ENCODE measurements around the gene ENTPD3. TPM values are rescaled to one million over a fixed set of nuclear protein-coding genes. Genes with fewer than 3 reads are reported as not detected.

ENTPD3 gene, protein sequence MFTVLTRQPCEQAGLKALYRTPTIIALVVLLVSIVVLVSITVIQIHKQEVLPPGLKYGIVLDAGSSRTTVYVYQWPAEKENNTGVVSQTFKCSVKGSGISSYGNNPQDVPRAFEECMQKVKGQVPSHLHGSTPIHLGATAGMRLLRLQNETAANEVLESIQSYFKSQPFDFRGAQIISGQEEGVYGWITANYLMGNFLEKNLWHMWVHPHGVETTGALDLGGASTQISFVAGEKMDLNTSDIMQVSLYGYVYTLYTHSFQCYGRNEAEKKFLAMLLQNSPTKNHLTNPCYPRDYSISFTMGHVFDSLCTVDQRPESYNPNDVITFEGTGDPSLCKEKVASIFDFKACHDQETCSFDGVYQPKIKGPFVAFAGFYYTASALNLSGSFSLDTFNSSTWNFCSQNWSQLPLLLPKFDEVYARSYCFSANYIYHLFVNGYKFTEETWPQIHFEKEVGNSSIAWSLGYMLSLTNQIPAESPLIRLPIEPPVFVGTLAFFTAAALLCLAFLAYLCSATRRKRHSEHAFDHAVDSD
- 0.01 TPM for polyA plus RNA-seq (2013)

DNA sequence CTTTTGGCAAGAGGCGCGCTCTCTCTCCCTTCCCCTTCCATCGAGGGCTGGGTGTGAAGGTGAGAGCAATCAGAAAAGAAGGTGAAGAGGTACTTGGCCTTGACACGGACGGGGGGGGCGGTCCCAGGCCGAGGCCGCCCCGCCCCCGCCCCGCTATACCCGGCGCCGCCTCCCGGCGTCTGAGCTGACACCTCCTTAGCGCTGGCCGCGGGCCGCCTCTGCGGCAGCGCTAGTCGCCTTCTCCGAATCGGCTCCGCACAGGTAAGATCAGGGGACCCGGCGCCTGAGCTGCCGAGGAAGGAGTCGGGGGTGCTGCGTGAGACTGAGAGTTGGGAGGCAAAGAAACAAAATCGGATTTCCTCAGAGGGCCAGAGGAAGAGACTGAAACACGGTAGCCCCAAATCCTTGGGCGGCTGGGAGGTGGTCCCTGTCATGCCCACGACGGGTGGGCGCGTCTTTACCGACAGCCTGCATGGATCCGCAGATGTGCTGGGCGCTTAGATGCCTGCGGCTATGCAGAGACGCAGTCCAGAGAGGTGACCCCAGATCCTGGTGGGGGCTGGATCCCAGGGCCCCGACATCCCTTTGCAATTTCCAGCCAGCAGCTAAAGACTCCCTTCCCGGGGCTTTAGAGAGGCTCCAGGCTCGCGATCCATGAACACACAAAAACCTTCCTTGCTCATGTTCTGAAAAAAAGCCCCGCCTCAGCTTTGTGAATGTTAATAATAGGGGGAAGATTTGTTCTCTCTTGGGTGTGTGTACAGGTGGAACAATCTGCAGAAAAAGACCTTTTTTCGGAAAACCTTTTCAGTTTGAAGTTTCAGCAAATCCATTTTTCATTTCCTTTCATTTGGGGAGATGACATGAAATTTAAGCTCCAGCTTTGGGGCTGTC is at the start of gene ENTPD3:
Gene ENTPD3 (plus strand): TSS at position 184 of the 894 bp plus-strand sequence. CDS start 874 bp downstream, outside the sequence.
- ChIA-PET CTCF (no interaction called here), POLR2A (no interaction called here)
- H3K36me3 ChIP-seq (ENCODE audit: control insufficient read depth in 4 of 4, insufficient read depth in 4 of 4, low read length in 3 of 4), result no peaks in the 10 kb centered on the region
- peaks cover 0 to 3% (median 0%) of the 10 kb centered on the region in 5 experiments for H3K9me3 ChIP-seq (ENCODE audit: control extremely low read depth in 1 of 5, control insufficient read depth in 4 of 5, insufficient read depth in 2 of 5, low read depth in 1 of 5, low read length in 4 of 5)
- DNase-seq, result peak; percentile 15 to 47 (median 34)
- 4% methylated on average over 41 of the region's 49 CpGs for WGBS (ENCODE audit: insufficient coverage)
- peaks cover 2 to 33% (median 14%) of the 10 kb centered on the region in 5 experiments for H3K27me3 ChIP-seq (replicated peaks in 2 of 5; ENCODE audit: control insufficient read depth in 4 of 5, insufficient read depth in 5 of 5, low read length in 4 of 5)
- no peak within 1 kb of the TSS for H3K27ac ChIP-seq (ENCODE audit: insufficient read depth in 1 of 2, low read depth in 1 of 2, low read length in 2 of 2, poor library complexity in 1 of 2, severe bottlenecking in 2 of 2)
- peaks cover 0 to 9% (median 6%) of the 10 kb centered on the region in 4 experiments for H3K4me1 ChIP-seq (ENCODE audit: control extremely low read depth in 1 of 4, control insufficient read depth in 4 of 4, insufficient read depth in 4 of 4, low read length in 3 of 4)
- H3K4me3 ChIP-seq (ENCODE audit: control insufficient read depth in 1 of 7, extremely low read depth in 1 of 7, insufficient read depth in 4 of 7, low read depth in 2 of 7, low read length in 6 of 7), result peak within 1 kb of the TSS in 6 of 7 experiments; percentile 30 to 75 (median 54)

DNA sequence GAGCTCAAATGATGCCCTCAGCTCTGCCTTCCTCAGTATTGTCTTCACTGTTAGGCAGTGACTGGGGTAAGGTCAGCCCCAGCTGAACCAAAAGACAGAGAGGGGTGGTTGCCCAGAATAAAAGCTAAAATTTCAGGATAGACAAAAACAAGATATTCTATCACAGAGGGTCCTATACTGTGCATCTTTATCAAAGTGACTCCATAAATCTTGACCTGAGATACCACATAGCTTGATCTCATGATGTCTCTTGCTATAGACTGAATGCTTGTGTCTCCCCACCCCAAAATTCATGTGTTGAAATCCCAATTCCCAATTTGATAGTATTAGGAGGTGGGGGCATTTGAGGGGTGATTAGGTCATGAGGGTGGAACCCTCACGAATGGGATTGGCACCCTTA is 47.1 kb upstream of the ENTPD3 start:
- Histone ChIP-seq H3K4me1 (ENCODE audit: control extremely low read depth in 1 of 4, control insufficient read depth in 4 of 4, insufficient read depth in 4 of 4, low read length in 3 of 4) (no peaks in the 10 kb centered on the region), H3K27ac (ENCODE audit: insufficient read depth in 1 of 2, low read depth in 1 of 2, low read length in 2 of 2, poor library complexity in 1 of 2, severe bottlenecking in 2 of 2) (no peak overlapping the region), H3K36me3 (ENCODE audit: control insufficient read depth in 4 of 4, insufficient read depth in 4 of 4, low read length in 3 of 4) (no peaks in the 10 kb centered on the region), H3K4me3 (ENCODE audit: control insufficient read depth in 1 of 7, extremely low read depth in 1 of 7, insufficient read depth in 4 of 7, low read depth in 2 of 7, low read length in 6 of 7) (no peak overlapping the region), H3K27me3 (replicated peaks in 2 of 5; ENCODE audit: control insufficient read depth in 4 of 5, insufficient read depth in 5 of 5, low read length in 4 of 5) (no peaks in the 10 kb centered on the region), H3K9me3 (ENCODE audit: control extremely low read depth in 1 of 5, control insufficient read depth in 4 of 5, insufficient read depth in 2 of 5, low read depth in 1 of 5, low read length in 4 of 5) (no peaks in the 10 kb centered on the region)
- ChIA-PET CTCF (interaction anchor here (1.3 kb wide), 1 partner anchor 11 kb away, joined by 6 read pairs; no protein-coding TSS in a partner anchor), POLR2A (no interaction called here)
- WGBS (ENCODE audit: insufficient coverage), result 100% methylated on average over 1 of the region's 1 CpG
- DNase-seq, result no peak

DNA sequence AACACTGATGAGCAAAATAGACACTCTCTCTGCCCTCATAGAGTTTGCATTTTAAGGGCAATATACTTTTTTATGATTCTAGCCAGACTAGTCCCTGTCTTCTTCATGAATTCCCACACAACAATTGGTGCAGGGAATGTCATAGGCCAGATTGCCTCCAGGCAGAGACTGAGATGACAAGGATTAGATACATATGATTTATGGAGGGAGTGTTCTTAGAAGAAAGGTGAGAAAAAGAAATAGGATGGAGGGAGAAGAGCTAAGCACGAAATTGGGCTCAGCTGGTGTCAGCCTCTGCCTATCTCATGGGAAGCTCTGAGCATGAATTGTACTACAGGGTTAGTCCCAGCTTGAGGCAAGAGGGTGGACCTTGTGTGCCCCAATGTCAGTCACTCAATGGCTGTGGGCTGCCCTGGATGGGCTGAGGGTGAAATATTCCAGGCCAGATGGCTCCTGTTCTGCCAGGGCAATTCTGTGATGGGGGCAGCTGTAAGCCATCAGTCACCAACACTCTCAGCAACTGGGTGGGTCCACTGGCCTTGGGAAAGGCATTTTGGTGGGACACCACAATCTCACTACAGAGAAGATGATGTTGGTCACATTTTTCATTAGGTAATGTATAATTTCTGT is 46.3 kb upstream of the ENTPD3 start:
- ChIA-PET POLR2A (no interaction called here), CTCF (interaction anchor here (1.2 to 1.3 kb wide), 3 partner anchors 12 to 14 kb away, joined by 3 to 6 read pairs (median 4); no protein-coding TSS in a partner anchor)
- no peaks in the 10 kb centered on the region for H3K4me1 ChIP-seq (ENCODE audit: control extremely low read depth in 1 of 4, control insufficient read depth in 4 of 4, insufficient read depth in 4 of 4, low read length in 3 of 4)
- H3K9me3 ChIP-seq (ENCODE audit: control extremely low read depth in 1 of 5, control insufficient read depth in 4 of 5, insufficient read depth in 2 of 5, low read depth in 1 of 5, low read length in 4 of 5), result no peaks in the 10 kb centered on the region
- no peak overlapping the region for H3K27ac ChIP-seq (ENCODE audit: insufficient read depth in 1 of 2, low read depth in 1 of 2, low read length in 2 of 2, poor library complexity in 1 of 2, severe bottlenecking in 2 of 2)
- 91% methylated on average over 1 of the region's 1 CpG for WGBS (ENCODE audit: insufficient coverage)
- H3K36me3 ChIP-seq (ENCODE audit: control insufficient read depth in 4 of 4, insufficient read depth in 4 of 4, low read length in 3 of 4), result no peaks in the 10 kb centered on the region
- H3K4me3 ChIP-seq (ENCODE audit: control insufficient read depth in 1 of 7, extremely low read depth in 1 of 7, insufficient read depth in 4 of 7, low read depth in 2 of 7, low read length in 6 of 7), result no peak overlapping the region
- no peak for DNase-seq
- no peaks in the 10 kb centered on the region for H3K27me3 ChIP-seq (replicated peaks in 2 of 5; ENCODE audit: control insufficient read depth in 4 of 5, insufficient read depth in 5 of 5, low read length in 4 of 5)

DNA sequence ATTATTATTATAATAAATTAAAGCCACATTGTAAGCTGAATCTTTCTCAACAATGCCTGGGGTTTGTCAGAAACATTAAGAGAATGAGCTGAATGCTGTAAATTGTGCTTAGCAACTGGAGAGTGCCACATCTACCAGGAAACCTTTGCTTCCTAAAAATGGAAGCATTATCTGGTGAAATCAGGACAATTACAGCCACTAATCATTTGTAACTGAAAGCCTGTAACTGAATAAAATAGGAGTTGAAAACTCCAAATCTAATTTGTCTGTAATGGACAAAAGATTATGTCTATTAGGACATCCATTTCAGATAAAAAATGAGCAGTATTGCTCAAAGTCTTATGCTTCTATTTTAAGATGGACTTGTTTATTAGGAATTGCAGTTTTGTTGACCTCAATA is 45.3 kb upstream of the ENTPD3 start:
- H3K9me3 ChIP-seq (ENCODE audit: control extremely low read depth in 1 of 5, control insufficient read depth in 4 of 5, insufficient read depth in 2 of 5, low read depth in 1 of 5, low read length in 4 of 5), result no peaks in the 10 kb centered on the region
- no peak overlapping the region for H3K27ac ChIP-seq (ENCODE audit: insufficient read depth in 1 of 2, low read depth in 1 of 2, low read length in 2 of 2, poor library complexity in 1 of 2, severe bottlenecking in 2 of 2)
- CTCF ChIA-PET, result interaction anchor here (1.2 kb wide), 1 partner anchor 13 kb away, joined by 3 read pairs; no protein-coding TSS in a partner anchor
- H3K36me3 ChIP-seq (ENCODE audit: control insufficient read depth in 4 of 4, insufficient read depth in 4 of 4, low read length in 3 of 4), result no peaks in the 10 kb centered on the region
- POLR2A ChIA-PET, result no interaction called here
- H3K27me3 ChIP-seq (replicated peaks in 2 of 5; ENCODE audit: control insufficient read depth in 4 of 5, insufficient read depth in 5 of 5, low read length in 4 of 5), result no peaks in the 10 kb centered on the region
- no peak overlapping the region for H3K4me3 ChIP-seq (ENCODE audit: control insufficient read depth in 1 of 7, extremely low read depth in 1 of 7, insufficient read depth in 4 of 7, low read depth in 2 of 7, low read length in 6 of 7)
- DNase-seq, result no peak
- H3K4me1 ChIP-seq (ENCODE audit: control extremely low read depth in 1 of 4, control insufficient read depth in 4 of 4, insufficient read depth in 4 of 4, low read length in 3 of 4), result no peaks in the 10 kb centered on the region

DNA sequence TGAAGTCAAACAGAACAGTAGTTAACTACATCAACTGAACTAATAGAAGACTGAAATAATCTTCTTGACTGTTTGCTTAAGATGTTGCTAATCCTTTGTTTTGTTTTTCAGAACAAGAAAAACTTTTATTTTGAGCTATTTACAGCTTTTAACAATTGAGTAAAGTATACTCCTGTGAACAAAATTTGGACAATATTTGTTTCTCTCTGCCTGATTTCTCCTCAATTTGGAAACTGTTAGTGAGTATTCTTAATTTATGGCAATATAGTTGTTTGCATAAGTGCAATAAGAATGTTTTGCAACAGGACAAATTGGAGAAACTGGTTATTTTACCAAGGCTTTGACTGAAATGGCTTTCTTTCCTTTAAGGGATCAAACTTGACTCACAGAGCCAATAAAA is 36.5 kb upstream of the ENTPD3 start:
- ChIA-PET CTCF (no interaction called here), POLR2A (no interaction called here)
- peaks cover 1 to 12% (median 3%) of the 10 kb centered on the region in 5 experiments for H3K9me3 ChIP-seq (ENCODE audit: control extremely low read depth in 1 of 5, control insufficient read depth in 4 of 5, insufficient read depth in 2 of 5, low read depth in 1 of 5, low read length in 4 of 5)
- DNase-seq, result peak in 1 of 3 donors; percentile 18
- no peaks in the 10 kb centered on the region for H3K27me3 ChIP-seq (replicated peaks in 2 of 5; ENCODE audit: control insufficient read depth in 4 of 5, insufficient read depth in 5 of 5, low read length in 4 of 5)
- H3K4me1 ChIP-seq (ENCODE audit: control extremely low read depth in 1 of 4, control insufficient read depth in 4 of 4, insufficient read depth in 4 of 4, low read length in 3 of 4), result no peaks in the 10 kb centered on the region
- H3K27ac ChIP-seq (ENCODE audit: insufficient read depth in 1 of 2, low read depth in 1 of 2, low read length in 2 of 2, poor library complexity in 1 of 2, severe bottlenecking in 2 of 2), result no peak overlapping the region
- no peaks in the 10 kb centered on the region for H3K36me3 ChIP-seq (ENCODE audit: control insufficient read depth in 4 of 4, insufficient read depth in 4 of 4, low read length in 3 of 4)
- no peak overlapping the region for H3K4me3 ChIP-seq (ENCODE audit: control insufficient read depth in 1 of 7, extremely low read depth in 1 of 7, insufficient read depth in 4 of 7, low read depth in 2 of 7, low read length in 6 of 7)

DNA sequence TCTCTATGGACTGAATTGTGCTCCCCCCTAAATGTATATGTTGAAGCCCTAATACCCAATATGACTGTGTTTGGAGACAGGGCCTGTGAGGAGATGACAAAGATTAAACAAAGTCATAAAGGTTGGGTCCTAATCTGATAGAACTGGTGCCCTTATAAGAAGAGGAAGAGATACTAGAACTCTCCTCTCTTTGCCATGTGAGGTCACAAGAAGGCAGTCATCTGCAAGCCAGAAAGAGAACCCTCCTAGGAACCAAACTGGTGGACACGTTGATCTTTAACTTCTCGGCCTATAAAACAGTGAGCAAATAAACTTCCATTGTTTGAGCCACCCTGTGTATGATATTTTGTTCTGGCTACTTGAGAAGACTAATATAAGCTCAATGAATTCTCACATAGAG is 31.6 kb upstream of the ENTPD3 start:
- WGBS (ENCODE audit: insufficient coverage), result 100% methylated on average over 2 of the region's 2 CpGs
- Histone ChIP-seq H3K27ac (ENCODE audit: insufficient read depth in 1 of 2, low read depth in 1 of 2, low read length in 2 of 2, poor library complexity in 1 of 2, severe bottlenecking in 2 of 2) (no peak overlapping the region), H3K9me3 (ENCODE audit: control extremely low read depth in 1 of 5, control insufficient read depth in 4 of 5, insufficient read depth in 2 of 5, low read depth in 1 of 5, low read length in 4 of 5) (peaks cover 0 to 12% (median 3%) of the 10 kb centered on the region in 5 experiments), H3K4me1 (ENCODE audit: control extremely low read depth in 1 of 4, control insufficient read depth in 4 of 4, insufficient read depth in 4 of 4, low read length in 3 of 4) (no peaks in the 10 kb centered on the region), H3K4me3 (ENCODE audit: control insufficient read depth in 1 of 7, extremely low read depth in 1 of 7, insufficient read depth in 4 of 7, low read depth in 2 of 7, low read length in 6 of 7) (no peak overlapping the region), H3K27me3 (replicated peaks in 2 of 5; ENCODE audit: control insufficient read depth in 4 of 5, insufficient read depth in 5 of 5, low read length in 4 of 5) (no peaks in the 10 kb centered on the region), H3K36me3 (ENCODE audit: control insufficient read depth in 4 of 4, insufficient read depth in 4 of 4, low read length in 3 of 4) (no peaks in the 10 kb centered on the region)
- ChIA-PET CTCF (no interaction called here), POLR2A (no interaction called here)
- no peak for DNase-seq
